Glutamatergic neuron (in vitro differentiated cells): ENCODE results near the gene SVOP. TPM values are rescaled to one million over a fixed set of nuclear protein-coding genes. Genes with fewer than 3 reads are reported as not detected.

Experiments used
- DNase-seq: peaks from one replicate; pipeline ENCODE4 v3.0.0; 2022
- H3K27ac Mint-ChIP-seq: one replicate; pipeline ENCODE4 v1.8.0; 2020; ENCODE audit warnings: mild to moderate bottlenecking, mixed read lengths, inconsistent platforms; ENCODE audit not compliant: unreplicated experiment
- H3K27me3 Mint-ChIP-seq: one replicate; pipeline ENCODE4 v1.8.0; 2020; ENCODE audit warnings: mild to moderate bottlenecking, moderate library complexity, mixed read lengths, inconsistent platforms; ENCODE audit not compliant: unreplicated experiment
- H3K36me3 Mint-ChIP-seq: one replicate; pipeline ENCODE4 v1.8.0; 2020; ENCODE audit warnings: mild to moderate bottlenecking, mixed read lengths, inconsistent platforms; ENCODE audit not compliant: unreplicated experiment
- H3K4me1 Mint-ChIP-seq: one replicate; pipeline ENCODE4 v1.8.0; 2020; ENCODE audit warnings: mild to moderate bottlenecking, low read depth, mixed read lengths, inconsistent platforms; ENCODE audit not compliant: unreplicated experiment
- H3K4me3 Mint-ChIP-seq: one replicate; pipeline ENCODE4 v1.8.0; 2020; ENCODE audit warnings: mild to moderate bottlenecking, mixed read lengths, inconsistent platforms; ENCODE audit not compliant: unreplicated experiment
- H3K9me3 Mint-ChIP-seq: one replicate; pipeline ENCODE4 v1.8.0; 2020; ENCODE audit warnings: mild to moderate bottlenecking, moderate library complexity, mixed read lengths, inconsistent platforms; ENCODE audit not compliant: unreplicated experiment
- CTCF ChIP-seq: fragments of 200-600 bp; sonication (generic); IDR thresholded peaks from one replicate; pipeline ENCODE4 v1.5.0; 2021; ENCODE audit not compliant: partially characterized antibody, unreplicated experiment
- total RNA-seq: library from RNA; stranded (reverse); fragmentation: NEBNext Ultra II Directional; extraction: Animal tissue kit (Norgen Biotek cat#: 25700); gene quantifications from one replicate; pipeline ENCODE4 v1.2.1, GENCODE V29; 2021; ENCODE audit not compliant: unreplicated experiment

SVOP gene
- total RNA-seq, 1 donor from 2014 or later: 79.3 TPM

- Mint-ChIP-seq H3K9me3 (peaks cover 3% of the 10 kb centered on the region), H3K4me1 (no peaks in the 10 kb centered on the region), H3K4me3 (no peak overlapping the region), H3K36me3 (peaks cover 15% of the 10 kb centered on the region), H3K27me3 (peaks cover 8% of the 10 kb centered on the region), H3K27ac (no peak overlapping the region)
- no peak for DNase-seq
- TF ChIP-seq CTCF: no peak
These were observed 108.5 kb downstream of the SVOP start for GRCh38 chr12:108912361-108912760.

GRCh38 chr12:108911915-108912314 lies 109.0 kb downstream of the SVOP start:
- Mint-ChIP-seq H3K27ac (no peak overlapping the region), H3K4me1 (no peaks in the 10 kb centered on the region), H3K9me3 (peaks cover 3% of the 10 kb centered on the region), H3K4me3 (no peak overlapping the region), H3K27me3 (peaks cover 8% of the 10 kb centered on the region), H3K36me3 (peaks cover 15% of the 10 kb centered on the region)
- no peak for TF ChIP-seq CTCF
- no peak for DNase-seq

GRCh38 chr12:108910336-108910735 lies 110.5 kb downstream of the SVOP start:
- Mint-ChIP-seq H3K27me3 (peaks cover 8% of the 10 kb centered on the region), H3K9me3 (peaks cover 6% of the 10 kb centered on the region), H3K4me3 (no peak overlapping the region), H3K36me3 (peaks cover 15% of the 10 kb centered on the region), H3K4me1 (no peaks in the 10 kb centered on the region), H3K27ac (no peak overlapping the region)
- TF ChIP-seq CTCF: no peak
- DNase-seq: no peak

GRCh38 chr12:108907839-108908351 lies 113.0 kb downstream of the SVOP start:
- Mint-ChIP-seq H3K27ac (no peak overlapping the region), H3K4me1 (no peaks in the 10 kb centered on the region), H3K36me3 (peaks cover 14% of the 10 kb centered on the region), H3K4me3 (no peak overlapping the region), H3K9me3 (peaks cover 6% of the 10 kb centered on the region), H3K27me3 (peaks cover 8% of the 10 kb centered on the region)
- no peak for DNase-seq
- no peak for TF ChIP-seq CTCF

DNA sequence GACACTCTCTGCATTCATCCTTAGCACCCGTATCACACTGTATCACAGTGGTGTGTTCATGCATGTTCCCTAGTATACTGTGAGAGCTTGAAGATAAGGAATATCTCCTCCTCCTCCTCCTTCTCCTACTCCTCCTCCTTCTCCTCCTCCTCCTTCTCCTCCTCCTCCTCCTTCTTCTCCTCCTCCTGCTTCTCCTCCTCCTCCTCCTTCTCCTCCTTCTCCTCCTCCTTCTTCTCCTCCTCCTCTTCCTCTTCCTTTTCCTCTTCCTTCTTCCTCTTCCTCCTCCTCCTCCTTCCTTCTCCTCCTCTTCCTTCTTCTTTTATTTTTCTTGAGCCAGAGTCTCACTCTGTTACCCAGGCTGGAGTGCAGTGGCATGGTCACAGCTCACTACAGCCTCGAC lies 113.9 kb downstream of the SVOP start:
- Mint-ChIP-seq H3K4me1 (no peaks in the 10 kb centered on the region), H3K27me3 (peaks cover 6% of the 10 kb centered on the region), H3K9me3 (peaks cover 6% of the 10 kb centered on the region), H3K36me3 (peaks cover 7% of the 10 kb centered on the region), H3K4me3 (no peak overlapping the region), H3K27ac (no peak overlapping the region)
- no peak for TF ChIP-seq CTCF
- no peak for DNase-seq
